ENCODE measurements around the gene CHTOP.

GRCh38 chr1:153643816-153644215 is 9.9 kb downstream of the CHTOP start:
- no peak for TF ChIP-seq EZH2phosphoT487 (IDR thresholded peaks at IDR 0.05; ENCODE audit: insufficient read depth, low read depth)
- no peak for TF ChIP-seq EZH2 (IDR thresholded peaks at IDR 0.05; ENCODE audit: insufficient read depth, poor library complexity, severe bottlenecking)

All from GM23248 (cell line).